Superior temporal gyrus (tissue), 1 donor: ENCODE results near the gene SIAH2.

Experiments used
- DNase-seq: peaks from one replicate; pipeline ENCODE4 v3.0.0-alpha.2; 2016; ENCODE audit errors: extremely low spot score

SIAH2 gene

DNA sequence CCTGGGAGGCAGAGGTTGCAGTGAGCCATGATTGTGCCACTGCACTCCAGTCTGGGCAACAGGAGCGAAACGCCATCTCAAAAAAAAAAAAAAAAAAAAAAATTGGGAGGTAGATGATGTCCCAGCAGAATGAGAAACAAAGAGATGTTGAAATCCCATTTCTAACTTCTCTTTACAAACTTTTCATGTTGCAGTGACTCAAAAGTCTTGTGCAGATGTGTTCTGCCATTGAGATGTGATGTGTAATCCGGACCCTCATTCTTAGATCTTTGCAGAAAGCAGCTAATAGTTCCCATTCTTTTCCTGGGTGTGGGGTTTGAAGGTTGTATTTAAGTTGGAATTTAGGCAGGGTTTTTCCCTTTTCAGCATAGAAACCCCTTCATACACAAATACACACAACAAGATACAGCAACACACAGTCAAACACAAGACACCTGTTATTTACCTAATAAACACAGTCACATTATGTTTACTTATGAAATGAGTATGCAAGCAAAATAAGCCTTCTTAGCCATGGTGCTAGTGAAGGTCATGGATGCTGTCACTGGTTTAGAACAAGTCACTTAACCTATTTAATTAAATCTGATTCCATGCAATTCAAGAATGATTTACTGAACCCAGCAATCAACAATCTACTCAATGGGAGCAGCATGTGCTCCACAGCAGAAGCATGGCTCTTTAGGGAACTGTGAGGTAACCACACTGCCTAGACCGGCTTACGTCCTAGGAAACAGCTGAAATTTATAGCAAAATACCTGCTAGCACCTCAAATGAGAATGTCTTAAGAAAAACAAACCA is 14.9 kb downstream of the SIAH2 start:
- no peak for DNase-seq

DNA sequence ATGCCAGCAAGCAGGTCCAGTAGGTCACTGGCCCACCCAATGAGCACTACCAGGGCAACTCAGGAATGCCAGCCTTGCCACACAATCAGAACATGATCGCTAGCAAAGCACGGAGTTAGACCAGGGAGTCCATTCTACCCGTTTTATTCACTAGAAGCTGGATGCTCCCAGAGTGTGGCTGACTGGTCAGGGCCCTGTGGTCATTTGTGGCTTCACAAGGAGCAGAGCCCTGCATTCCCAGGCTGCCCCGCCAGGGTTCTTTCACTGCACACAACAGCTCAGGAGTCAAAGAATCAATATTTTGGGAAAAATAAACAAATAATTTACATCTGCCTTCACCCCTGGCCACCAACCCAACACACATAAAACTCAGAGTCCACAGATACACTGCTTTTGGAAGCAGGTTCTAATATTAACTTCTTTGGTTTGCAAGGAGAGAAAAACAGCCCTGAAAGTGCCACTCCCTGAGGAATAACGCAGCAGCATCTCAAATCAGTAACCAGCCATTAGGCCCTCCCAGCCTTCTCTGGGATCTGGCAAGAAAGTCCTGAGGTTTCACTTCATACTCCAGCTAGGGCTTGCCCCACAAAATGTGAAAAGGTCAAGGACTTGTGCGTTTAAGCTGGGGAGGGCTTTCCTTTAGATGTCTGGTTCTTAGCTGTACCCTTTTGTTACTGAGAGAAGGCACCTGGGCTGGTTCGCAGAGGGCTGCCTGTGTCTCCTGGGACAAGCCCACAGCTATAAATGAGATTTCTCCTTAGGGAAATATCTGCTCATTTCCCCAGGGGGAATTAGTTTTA is 16.0 kb downstream of the SIAH2 start:
- no peak for DNase-seq

DNA sequence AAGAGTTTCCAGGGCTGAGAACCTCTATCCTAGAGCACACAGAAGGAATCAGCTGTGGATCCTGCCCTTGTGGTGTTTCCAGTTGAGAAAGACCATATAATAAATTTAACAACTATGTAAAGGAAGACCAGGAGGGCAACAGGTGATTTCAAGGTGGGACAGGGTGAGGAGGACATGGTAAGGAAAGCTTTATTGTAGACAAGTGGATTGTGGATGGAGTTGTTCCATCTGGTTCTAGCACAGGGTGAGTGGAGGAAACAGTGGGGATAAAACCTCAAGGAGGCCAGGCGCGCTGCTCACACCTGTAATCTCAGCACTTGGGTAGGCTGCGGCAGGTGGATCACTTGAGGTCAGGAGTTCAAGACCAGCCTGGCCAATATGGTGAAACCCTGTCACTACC is 17.1 kb downstream of the SIAH2 start:
- no peak for DNase-seq

GRCh38 chr3:150744919-150745211 is 18.1 kb downstream of the SIAH2 start:
- no peak for DNase-seq

DNA sequence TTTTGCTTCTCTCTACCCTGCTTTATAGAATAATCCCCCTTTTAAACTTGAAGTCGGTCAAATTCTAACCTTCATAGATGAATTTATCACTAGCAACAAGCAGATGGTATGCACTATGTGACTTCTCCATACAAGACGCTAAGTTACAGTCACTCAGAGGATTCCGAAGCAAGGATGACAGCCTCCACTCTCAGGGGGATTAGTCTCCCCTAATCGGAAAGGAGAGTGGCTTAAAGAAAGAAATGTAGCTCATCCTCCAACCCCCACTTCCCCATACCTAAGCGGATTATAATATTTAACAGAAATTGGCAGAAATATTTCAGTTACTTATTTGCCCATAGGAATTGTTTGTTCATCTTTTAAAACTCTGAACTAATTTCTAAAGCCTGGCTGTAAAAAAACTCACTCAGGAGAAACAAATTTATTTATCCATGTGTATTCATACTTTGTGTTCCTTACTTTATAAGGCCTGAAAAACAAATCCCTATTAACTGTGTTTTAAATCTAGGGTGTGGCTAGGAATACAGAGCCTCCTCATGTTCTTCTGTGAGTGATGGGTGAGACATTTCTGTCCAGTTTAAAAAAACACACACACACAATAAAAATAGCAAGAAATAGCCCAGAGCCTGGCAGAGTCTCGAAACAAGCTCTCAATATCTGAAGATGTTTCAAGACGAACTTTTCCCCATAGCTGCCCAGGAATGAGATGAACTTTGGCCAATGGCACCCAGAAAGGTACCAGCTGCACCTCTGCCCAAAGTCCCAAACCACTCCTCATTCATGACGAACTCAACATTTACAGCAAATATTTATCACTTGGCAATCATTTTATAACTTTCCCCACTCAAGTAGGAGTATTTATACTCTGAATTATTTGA is 18.7 kb downstream of the SIAH2 start:
- DNase-seq, result no peak

DNA sequence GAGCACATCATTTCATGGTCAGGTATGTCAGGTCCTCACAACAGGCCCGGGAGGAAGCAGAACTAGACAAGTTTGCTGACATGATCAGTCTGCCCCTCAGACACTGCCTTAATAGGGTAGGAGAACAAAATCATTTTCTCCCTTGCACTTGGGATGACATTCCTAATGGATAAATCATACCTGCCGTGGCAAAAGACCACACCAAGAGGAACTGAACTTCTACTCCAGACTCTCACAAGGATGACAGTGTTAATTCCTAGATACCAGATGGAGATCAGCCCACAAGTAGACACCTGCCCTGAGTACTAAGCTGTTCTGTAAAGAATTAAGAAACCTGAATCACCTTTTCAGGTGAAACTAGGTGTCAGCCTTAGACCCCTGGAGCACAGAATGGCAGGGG is 19.5 kb downstream of the SIAH2 start:
- no peak for DNase-seq

DNA sequence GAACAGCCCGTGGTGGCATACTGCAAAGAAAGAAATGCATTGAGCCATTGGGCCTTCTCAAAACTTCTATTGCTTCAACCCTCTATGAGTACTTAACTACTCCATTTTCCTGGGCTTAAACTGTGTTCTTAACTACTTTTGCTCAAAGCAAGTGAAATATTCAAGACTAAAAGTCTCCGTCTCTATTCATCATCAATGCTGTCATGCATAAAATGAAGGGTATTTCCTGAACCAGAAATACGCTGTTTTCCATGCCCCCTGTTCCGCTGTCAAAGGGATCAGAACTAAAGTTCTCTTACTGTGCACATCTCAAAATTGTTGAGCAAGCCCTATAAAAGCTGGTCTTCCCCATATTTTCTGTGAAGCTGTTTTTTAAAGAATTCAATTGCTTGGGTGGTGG is 20.3 kb downstream of the SIAH2 start:
- no peak for DNase-seq

GRCh38 chr3:150742141-150742523 is 20.8 kb downstream of the SIAH2 start:
- DNase-seq, result no peak

GRCh38 chr3:150741497-150742140 is 21.4 kb downstream of the SIAH2 start:
- DNase-seq, result no peak

DNA sequence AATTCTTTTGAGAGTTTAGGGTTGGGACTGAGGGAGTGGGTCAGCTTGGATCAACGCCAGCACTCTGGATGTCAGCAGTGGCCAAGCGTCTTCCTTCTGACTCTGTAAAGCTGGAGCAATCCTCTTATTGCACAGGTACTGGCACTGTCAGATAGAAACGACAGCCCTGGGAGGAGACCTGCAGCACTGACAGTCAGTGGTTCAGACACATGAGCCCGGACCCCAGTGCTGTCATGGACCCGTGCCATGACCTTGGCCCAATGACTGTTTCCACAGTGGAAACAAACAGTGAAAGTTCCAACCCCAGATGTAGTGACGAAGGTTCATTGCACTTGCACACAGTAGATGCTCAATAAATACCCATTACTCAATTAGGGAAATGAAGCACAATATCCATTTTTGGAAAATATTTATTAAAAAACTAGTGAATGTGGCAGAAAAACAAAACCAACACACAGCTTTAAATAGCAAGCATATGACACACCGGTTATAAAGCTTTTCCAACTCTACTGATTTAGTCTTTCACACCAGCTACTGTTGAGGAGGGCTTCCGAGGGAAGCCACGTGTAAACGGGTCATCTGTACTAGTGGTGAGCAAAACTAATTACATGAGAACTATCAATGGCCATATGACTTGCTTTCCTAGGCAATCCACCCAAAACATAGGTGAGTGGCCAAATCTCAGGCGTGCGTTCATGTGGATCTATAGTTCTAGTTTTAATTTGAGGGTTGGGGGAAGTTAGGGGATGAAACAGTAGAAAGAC is 22.1 kb downstream of the SIAH2 start:
- DNase-seq, result no peak

- DNase-seq, result no peak
These were observed 22.9 kb downstream of the SIAH2 start for GRCh38 chr3:150739877-150740645.

DNA sequence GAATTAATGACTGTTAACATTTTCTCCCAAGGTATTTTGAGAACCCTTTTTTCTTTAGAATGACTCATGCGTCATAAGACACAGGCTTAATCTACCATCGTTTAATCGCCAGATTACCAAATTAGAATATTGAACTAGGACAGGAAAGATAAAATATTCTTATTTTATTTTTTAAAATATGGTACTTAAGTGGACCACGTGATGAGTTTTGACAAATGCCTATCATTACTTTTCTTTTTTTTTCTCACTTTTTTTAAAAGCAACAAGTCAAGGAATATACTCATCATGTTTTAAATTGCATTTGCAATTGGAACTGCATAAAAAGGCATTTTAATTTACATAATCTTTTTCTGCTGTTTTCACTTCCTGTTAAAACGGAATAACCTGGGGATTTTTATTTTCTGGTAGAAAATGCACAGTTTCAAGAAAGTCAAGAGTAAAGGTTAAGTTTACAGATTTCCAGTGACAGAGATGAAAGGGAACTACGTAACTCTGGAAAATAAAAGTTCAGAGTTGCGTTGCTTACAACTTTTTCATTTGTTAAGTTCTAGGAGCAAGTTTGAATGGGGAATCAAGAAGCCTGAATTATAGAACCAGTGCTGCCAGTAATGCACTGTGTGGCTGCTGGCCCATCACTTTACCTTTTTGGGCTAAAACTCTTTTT is 23.6 kb downstream of the SIAH2 start:
- no peak for DNase-seq

DNA sequence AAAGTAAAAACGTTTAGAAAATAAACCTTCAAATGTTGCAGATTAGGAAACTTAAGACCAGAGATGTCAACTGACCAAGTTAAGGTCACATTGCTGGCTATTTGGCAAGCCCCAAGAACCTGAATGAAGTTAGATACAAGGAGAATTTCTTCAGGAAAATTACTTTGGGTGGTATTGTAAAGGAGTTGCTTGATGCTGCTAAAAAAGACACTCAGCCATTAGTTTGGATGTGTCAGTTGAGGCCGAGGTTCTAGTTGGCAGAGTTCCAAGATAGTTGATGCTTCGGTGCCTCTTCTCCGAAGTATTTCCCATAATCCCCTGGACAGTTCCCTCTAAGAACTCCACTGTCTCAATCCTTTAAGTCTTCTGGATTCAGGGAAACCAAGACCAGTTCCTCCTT is 24.3 kb downstream of the SIAH2 start:
- DNase-seq, result no peak

- DNase-seq, result no peak
These were observed 24.9 kb downstream of the SIAH2 start for GRCh38 chr3:150737874-150738679.

DNA sequence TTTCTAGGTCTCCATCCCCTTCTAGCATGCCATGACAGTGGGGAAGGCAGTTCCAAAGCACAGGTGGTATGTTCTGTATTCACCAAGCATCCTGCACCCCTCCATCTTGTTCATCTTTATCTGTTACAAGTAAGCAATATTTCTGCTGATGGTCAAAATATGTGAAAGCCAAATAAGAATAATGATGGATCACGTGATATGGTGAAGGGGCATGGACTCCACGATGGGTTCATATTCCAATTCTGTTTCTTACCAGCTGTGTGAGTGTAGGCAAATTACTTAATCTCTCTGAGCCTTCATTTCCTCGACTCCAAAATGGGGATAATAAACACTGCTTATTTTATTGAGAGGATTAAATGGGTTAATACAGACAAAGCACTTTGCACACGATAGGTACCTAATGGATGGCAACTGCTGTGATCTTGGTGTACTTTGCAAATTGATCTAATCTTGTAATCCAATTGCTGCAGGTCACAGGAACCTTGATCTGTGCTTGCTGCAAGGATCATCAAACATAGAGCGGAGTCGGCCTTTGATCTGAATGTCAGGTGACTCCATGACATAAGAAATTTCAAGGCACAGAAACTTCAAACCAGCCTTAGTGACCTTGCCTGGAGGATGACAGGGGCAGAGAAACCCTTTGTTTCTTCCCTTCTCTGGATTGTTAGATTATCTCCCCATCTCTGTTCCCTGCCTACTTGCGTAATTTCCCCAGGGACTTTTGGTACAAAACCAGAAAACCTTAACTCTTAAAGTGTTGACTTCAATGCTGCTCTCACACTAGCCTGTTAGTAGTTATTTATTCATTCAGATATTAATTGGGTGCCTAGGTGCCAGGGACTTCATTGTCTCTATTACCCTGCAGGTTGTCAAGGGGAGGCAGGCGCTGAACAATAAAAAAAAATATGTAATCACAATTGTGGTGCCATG is 25.8 kb downstream of the SIAH2 start:
- no peak for DNase-seq

DNA sequence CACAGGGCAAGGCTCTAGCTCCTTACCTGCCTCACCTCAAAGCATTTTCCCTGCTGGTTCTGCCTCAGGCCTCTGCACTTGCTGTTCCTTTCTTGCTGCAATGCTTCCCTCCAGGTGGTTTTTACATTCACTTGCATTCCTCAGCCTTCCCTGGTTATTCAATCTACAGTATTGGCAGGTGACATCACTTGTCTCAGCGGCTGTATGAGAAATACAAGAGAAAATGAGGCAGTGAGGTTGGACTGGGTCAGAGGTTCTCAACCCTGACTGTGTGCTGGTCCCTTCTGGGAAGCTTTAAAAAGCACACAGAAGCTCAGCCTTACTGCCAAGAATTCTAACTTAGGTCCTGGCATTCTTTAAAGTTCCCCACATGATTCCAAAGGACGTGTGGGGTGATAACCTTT is 26.7 kb downstream of the SIAH2 start:
- DNase-seq, result no peak

GRCh38 chr3:150734795-150735119 is 28.2 kb downstream of the SIAH2 start:
- no peak for DNase-seq
